OCI-LY7 (cell line): ENCODE measurements around the gene HRH1.

ENCODE experiments used
- EZH2phosphoT487 ChIP-seq: fragments of 200-600 bp; sonication (generic); IDR thresholded peaks from 2 replicates; pipeline ENCODE4 v1.6.1; 2018; ENCODE audit warnings: low read depth, borderline replicate concordance, mild to moderate bottlenecking, mixed run types, antibody characterized with exemption, low read length, moderate library complexity, mixed read lengths
- TF ChIP-seq, protein P1 (sequence below): fragments of 200-600 bp; sonication (generic); conservative IDR thresholded peaks from 2 replicates; pipeline ENCODE4 v1.5.1; 2014; ENCODE audit warnings: mild to moderate bottlenecking, antibody characterized with exemption, low read length, moderate library complexity, mixed read lengths

DNA sequence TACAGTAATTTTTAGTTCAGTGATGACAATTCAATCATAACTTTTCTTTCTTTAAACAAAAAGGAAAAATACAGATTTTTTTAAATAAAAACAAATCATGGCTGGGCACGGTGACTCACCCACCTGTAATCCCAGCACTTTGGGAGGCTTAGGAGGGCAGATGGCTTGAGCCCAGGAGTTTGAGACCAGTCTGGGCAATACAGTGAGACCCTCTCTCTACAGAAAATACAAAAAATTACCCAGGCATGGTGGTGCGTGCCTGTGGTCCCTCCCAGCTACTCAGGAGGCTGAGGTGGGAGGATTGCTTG lies 92.3 kb downstream of the HRH1 start:
- TF ChIP-seq EZH2phosphoT487: no peak
- TF ChIP-seq, protein P1, sequence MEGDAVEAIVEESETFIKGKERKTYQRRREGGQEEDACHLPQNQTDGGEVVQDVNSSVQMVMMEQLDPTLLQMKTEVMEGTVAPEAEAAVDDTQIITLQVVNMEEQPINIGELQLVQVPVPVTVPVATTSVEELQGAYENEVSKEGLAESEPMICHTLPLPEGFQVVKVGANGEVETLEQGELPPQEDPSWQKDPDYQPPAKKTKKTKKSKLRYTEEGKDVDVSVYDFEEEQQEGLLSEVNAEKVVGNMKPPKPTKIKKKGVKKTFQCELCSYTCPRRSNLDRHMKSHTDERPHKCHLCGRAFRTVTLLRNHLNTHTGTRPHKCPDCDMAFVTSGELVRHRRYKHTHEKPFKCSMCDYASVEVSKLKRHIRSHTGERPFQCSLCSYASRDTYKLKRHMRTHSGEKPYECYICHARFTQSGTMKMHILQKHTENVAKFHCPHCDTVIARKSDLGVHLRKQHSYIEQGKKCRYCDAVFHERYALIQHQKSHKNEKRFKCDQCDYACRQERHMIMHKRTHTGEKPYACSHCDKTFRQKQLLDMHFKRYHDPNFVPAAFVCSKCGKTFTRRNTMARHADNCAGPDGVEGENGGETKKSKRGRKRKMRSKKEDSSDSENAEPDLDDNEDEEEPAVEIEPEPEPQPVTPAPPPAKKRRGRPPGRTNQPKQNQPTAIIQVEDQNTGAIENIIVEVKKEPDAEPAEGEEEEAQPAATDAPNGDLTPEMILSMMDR: no peak
